GM11168 (cell line): ENCODE measurements around the gene SH3TC2.

Source experiments
- in situ Hi-C: fragments of 300-500 bp; cut with MboI; formaldehyde crosslinking; loops from one replicate; pipeline ENCODE4 v1.12.0; 2022; ENCODE audit warnings: low sequenced_read_pairs; ENCODE audit not compliant: unreplicated experiment

SH3TC2 gene

GRCh38 chr5:148957591-148958202 lies 105.2 kb downstream of the SH3TC2 start:
- in situ Hi-C loops: loop anchor here (5.0 kb wide), 1 partner anchor 220 kb away; no protein-coding TSS in a partner anchor

- in situ Hi-C loops: loop anchor here (5.0 kb wide), 1 partner anchor 219 kb away; no protein-coding TSS in a partner anchor
These were observed 106.1 kb downstream of the SH3TC2 start for GRCh38 chr5:148956477-148957385.
